NCI-H226 (cell line): ENCODE measurements around the gene ANKS1A.
A peak's percentile ranks its signal among the peaks of the same experiment; 100 is the strongest.
"Not testable (repeated sequence)": the region's sequence is repeated elsewhere in the genome, so short reads cannot be mapped to it uniquely, and the experiment has no call there.

Experiments used
- DNase-seq: peaks from one replicate; pipeline ENCODE4 v3.0.0-alpha.2; 2015

ANKS1A gene

GRCh38 chr6:34884996-34885395 lies 4.1 kb upstream of the ANKS1A start:
- no peak for DNase-seq

GRCh38 chr6:34885837-34886236 lies 3.2 kb upstream of the ANKS1A start:
- DNase-seq, result not testable (repeated sequence)

DNA sequence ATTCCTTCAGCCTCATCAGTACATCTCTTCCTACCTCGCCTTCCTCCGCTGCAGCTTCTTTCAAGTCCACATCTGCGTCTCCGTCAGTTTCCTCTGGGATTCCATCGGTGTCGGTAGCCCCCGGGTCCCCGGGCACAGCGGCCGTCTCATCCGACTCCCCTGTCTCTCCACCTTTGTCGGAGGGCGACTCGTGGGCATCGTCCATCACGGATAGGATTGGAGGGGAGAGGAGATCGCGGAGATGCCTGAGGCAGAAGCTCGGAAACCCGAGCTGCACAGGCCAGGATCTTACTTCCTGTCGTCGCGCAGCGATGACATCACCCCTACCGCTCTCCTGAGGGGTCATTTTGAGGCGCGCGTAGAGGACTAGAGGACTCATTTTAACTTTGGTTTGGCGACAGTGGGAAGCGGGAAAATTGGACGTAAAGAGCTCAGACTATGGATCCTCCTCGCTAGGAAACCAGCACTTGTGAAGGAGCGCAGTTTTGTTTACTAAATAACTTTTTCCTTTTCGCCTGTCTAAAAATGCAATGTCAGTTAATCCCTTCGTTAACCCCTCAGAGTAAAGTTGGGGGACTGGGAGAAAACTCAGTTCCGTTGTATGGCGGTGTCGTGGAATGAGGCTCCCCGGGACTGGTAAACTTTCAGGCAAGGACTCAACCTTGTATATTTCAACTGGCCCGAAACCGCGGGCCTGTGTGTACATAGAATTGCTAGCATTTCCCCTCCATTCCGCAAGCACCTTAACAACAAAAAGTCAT lies 1.1 kb upstream of the ANKS1A start, which contains the start of gene TAF11:
Gene TAF11, minus strand, starts transcription at position 290 of the 761 bp plus-strand sequence. Its CDS starts 85 bp downstream, at position 205.
- peak; percentile 90 for DNase-seq

DNA sequence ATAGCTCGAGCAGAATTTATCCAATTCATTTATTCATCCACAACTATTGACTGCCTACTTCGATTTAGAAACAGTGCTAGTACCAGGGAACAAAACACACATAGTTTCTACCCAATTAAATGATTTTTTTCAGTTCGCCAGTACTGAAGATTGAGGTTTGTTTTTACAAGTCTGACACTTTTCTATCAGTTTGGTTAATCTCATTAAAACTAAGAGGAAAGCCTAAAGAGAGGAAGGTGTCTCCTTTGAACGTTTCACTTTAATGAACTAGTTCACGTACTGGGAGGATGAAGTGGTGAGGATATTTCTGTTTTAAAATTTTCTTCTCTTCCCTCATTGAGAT lies 570 bp upstream of the ANKS1A start:
- DNase-seq, result no peak

GRCh38 chr6:34890533-34890925 lies 1.5 kb downstream of the ANKS1A start:
- no peak for DNase-seq

GRCh38 chr6:34891296-34891695 lies 2.2 kb downstream of the ANKS1A start:
- no peak for DNase-seq

GRCh38 chr6:34894693-34895092 lies 5.6 kb downstream of the ANKS1A start:
- no peak for DNase-seq

DNA sequence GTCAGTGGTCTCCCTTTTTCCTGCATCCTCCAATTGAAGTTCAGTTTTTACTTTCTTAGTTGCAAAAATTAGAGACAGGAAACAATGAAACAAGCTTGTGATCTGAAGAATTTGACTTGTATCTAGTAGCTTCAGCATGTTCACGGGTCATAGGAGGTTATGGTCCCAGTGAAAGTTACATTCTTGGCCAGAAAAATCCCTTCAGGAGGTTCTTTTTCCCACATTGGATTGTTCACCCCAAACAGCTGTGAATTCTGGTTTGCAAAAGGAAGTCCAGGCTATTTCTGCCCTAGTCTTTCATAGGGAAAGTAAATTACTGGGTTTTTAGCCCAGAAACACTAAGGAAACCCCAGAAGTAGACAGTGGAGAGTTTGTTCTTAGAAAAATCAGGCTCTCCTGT lies 8.1 kb downstream of the ANKS1A start:
- DNase-seq, result no peak

DNA sequence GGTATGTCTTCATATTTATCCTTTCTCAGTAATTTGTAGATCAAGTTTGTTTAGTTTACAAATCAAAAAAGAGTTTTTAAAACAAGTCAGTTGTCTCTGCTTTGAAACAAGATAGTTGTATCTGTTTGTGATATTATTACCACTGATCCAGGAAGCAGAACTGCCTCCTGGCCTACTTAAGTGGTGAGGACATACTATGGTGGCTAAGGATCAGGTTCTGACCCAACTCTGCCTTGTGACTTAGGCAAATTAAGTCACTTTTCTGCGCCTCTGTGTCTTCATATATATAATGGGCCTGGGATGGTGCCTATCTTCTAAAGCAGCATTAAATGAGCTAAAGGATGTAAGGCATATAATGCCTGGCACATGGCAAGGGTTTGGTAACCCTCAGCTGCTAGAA lies 8.7 kb downstream of the ANKS1A start:
- no peak for DNase-seq

GRCh38 chr6:34899748-34900147 lies 10.7 kb downstream of the ANKS1A start:
- not testable (repeated sequence) for DNase-seq

DNA sequence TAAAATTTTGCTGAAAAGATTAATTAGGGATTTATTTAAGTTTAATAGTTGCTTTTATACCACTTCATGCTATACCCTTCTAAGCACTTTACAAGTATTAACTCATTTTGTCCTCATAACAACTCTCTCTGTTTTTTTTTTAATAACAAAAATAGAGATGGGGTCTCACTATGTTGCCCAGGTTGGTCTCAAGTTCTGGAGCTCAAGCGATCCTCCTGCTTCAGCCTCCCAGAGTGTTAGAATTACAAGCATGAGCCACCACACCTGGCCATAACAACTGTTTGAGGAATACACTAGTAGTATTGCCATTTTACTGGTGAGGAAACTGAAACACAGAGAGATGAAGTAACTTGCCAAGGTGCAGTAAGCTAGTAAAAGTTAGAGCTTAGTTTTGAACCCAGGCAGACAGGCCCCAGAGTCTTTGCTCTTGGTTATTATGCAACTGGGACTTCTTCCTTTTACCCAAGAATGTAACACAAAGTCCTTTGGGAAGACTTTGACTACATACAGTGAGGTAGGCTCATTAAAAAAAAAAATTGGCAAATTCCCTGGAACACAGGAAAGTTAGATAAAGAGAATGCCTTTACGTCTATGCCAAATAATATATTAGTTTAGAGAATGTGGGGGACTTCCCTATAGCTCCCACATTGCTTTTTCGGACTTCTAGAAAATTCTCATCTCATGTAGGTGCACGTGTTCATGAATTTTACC lies 11.4 kb downstream of the ANKS1A start:
- DNase-seq, result no peak

DNA sequence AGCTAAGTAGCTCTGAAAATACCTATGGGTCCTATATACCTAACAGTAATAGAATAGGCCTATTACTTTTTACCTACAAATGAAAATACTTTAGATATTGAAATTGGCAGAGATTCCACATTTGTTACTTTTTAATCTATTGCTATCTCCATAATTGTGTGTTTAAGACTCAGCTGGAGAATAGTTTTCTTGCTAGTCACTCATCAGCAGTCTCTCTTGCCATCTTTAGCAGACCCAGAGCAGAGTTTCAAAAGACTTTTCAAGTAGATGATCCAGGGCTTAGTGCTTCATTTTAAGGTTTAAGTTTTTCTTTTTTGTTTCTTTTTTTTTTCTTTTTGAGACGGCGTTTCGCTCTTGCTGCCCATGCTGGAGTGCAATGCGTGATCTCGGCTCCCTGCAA lies 12.9 kb downstream of the ANKS1A start:
- DNase-seq, result no peak

DNA sequence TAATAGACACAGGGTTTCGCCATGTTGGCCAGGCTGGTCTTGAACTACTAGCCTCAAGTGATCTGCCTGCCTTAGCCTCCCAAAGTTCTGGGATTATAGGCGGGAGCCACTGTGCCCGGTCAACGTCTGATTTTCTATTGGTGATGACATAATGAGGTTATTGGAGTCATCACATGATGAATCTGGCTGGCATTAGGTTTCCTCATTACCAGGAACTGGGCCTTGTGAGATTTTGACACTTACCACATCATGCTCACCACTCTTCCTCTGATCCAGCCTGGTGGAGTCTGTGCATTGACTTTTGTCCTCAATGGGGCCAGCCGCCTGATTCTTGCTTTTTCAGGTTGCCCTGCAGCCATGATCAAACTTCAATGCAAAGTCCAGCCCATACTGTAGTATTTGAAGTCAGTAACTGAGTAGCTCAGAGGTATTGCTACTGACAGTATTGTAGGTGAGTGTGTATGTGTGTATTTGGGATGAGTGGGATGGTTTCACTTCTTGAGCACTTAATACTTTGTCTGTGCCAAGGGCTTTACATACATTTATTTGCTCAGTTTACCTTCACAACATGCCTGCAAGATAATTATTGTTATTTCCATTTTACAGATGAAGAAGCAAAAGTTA lies 16.0 kb downstream of the ANKS1A start:
- no peak for DNase-seq

GRCh38 chr6:34906826-34907225 lies 17.8 kb downstream of the ANKS1A start:
- DNase-seq, result no peak

DNA sequence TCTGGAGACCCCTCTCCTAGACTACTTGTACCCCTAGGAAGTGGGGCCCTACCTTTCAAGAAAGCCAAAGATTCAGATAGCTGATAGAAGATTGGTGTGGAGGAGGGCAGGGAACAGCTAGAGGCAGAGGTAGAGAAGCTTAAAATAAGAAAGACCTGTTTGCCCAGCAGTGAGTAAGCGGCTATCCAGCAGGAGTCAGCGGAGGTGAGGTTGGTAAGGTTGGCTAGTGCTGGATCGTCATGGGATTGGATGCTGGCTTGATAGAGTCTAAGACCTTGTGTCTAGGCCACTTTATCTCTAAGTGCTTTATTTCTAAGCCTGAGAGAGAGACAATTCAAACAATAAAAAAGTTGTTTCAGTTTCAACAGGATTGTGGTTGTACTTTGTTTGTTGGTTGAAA lies 19.1 kb downstream of the ANKS1A start:
- DNase-seq, result no peak

DNA sequence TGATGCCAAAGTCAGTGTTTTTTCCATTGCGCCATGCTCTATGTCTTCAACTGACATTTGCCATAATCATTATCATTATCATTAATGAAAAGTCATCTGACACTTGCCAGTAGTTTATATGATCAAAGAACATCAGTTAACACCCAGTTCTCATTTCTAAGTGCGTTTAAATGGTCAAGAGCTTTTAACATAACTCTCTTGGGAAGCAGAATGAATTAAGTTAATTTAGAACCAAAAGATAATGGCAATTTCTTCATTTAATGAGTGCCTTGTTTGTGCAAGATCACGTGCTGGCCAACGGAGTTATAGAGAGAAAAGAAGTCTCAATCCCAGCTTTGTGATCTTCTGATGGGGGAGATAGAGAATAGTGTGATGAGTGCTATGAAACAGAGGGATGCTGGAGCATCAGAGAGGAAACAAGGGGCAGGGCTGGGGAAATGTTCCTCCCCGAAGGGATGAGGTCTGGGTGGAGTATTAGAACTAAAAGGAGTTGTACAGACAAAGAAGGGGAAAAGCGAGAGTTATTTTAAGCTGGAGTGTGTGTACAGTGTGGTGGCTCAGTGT lies 20.3 kb downstream of the ANKS1A start:
- DNase-seq, result no peak

- no peak for DNase-seq
These were observed 22.8 kb downstream of the ANKS1A start for GRCh38 chr6:34911822-34912221.

DNA sequence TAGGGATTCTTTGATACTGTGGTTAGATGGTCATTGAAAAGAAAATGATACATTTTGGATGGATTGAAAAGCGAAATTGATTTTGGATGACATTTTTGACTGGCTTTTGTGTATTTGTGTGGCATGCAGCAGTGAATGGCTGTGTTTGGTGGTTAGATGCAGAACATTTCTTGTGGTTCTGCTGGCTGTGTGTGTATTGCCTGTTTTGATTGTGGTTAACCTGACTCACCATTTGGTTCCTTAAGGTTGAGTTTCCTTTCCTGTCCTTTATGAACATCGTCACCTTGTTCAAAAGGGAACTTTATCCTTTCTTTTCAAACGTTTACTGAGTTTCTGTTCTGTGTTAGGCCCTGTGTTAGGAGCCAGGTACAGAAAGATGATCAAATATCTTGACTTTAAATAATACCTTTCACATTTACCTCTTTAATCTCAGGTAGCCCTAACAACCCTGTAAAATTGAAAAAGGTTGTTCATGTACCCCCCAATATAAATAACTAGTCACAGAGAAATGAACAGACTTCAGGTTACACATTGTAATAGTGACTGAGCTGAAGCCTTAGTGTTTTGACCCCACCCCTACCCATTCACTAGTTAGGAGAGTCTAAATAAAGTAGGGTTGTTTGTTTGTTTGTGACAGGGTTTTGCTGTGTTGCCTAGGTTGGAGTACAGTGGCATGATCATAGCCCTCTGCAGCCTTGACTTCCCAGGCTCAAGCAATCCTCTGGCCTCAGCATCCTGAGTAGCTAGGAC lies 23.8 kb downstream of the ANKS1A start:
- DNase-seq, result peak; percentile 52

DNA sequence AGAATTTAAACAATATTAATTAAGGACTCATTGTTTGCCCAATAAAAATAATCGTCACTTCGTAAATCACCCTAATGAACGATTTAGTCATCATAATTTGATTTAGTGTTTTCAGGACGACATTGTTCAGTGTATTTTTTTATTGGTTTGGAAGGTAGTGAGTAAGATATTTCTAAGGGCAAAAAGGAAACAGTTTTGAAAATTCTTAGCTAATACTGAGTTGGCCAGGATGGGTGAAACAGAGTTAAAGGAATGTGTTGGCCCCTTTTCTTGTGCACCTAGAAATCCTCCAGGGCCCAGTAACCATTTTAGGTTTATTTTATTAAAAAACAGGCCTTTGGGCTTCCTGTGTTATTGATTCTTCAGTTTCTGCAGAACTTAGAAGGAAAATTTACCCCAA lies 25.3 kb downstream of the ANKS1A start:
- no peak for DNase-seq

DNA sequence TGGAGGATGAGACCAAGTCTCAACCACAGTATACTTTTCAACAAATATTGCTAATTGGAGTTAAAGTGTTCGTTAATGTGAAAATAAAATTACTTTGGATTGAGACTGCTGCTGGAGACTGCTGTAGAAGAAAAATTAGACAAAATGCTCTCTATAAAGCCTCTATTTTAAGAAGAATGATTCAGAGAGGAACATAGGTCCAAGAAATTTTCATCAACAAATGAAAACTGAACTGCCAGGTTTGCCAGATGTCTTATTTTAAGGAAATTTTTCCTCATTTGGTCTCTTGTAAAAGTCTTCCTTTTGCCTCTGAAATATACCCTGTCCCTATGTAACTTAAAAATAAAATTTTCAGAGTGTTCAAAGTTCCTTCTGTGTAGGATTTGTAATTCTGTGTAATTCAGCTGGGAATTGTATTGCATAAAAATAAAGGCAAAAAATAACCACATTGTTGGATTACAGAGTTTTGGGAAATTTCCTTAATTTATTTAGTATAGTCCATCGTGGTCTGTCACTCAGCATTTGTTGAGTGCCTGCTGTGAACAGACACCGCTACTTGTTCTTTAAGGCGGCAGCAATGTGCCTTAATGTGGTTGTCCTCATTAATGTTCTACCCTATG lies 27.4 kb downstream of the ANKS1A start:
- no peak for DNase-seq

- DNase-seq, result no peak
These were observed 28.7 kb downstream of the ANKS1A start for GRCh38 chr6:34917626-34918285.

- no peak for DNase-seq
These were observed 30.6 kb downstream of the ANKS1A start for GRCh38 chr6:34919651-34920050.
